Activated naive CD8-positive, alpha-beta T cell treated with anti-CD3 and anti-CD28 coated beads, Interleukin-2, amount 10 ng/mL, durations not matched to agents 7 days and 5 days (primary cell): ENCODE measurements around the gene TAF3. TPM values are rescaled to one million over a fixed set of nuclear protein-coding genes. Genes with fewer than 3 reads are reported as not detected.

Experiments used
- ATAC-seq: fragments of 150-1000 bp; cut with Tn5 transposase; one replicate; pipeline ENCODE4 v1.10.0; 2021; ENCODE audit warnings: low read depth, moderate library complexity
- POLR2A ChIA-PET: fragments of 350-600 bp; sonication (Branson Sonifier 250); formaldehyde crosslinking; loops from one replicate; lab custom pipeline; 2021; ENCODE audit warnings: antibody characterized with exemption; lab: Charles Lee
- DNase-seq: peaks from one replicate; pipeline ENCODE4 v3.0.0; 2021
- H3K27ac Mint-ChIP-seq: one replicate; pipeline ENCODE4 v1.8.0; 2022; ENCODE audit warnings: mild to moderate bottlenecking, mixed read lengths
- H3K27me3 Mint-ChIP-seq: one replicate; pipeline ENCODE4 v1.8.0; 2022; ENCODE audit warnings: mild to moderate bottlenecking, moderate library complexity, mixed read lengths
- H3K36me3 Mint-ChIP-seq: one replicate; pipeline ENCODE4 v1.8.0; 2021; ENCODE audit warnings: mild to moderate bottlenecking, mixed read lengths
- H3K4me1 Mint-ChIP-seq: one replicate; pipeline ENCODE4 v1.8.0; 2021; ENCODE audit warnings: mixed read lengths
- H3K4me3 Mint-ChIP-seq: one replicate; pipeline ENCODE4 v1.8.0; 2022; ENCODE audit warnings: mild to moderate bottlenecking, moderate library complexity, mixed read lengths
- H3K9me3 Mint-ChIP-seq: one replicate; pipeline ENCODE4 v1.8.0; 2021; ENCODE audit warnings: mixed read lengths
- total RNA-seq, 2 experiments: library from RNA; stranded (reverse); gene quantifications; one replicate each; pipeline ENCODE4 v1.2.3, GENCODE V29; 2021

The TAF3 gene
- total RNA-seq, 2 experiments from 2014 or later = 16.2 to 16.8 TPM

DNA sequence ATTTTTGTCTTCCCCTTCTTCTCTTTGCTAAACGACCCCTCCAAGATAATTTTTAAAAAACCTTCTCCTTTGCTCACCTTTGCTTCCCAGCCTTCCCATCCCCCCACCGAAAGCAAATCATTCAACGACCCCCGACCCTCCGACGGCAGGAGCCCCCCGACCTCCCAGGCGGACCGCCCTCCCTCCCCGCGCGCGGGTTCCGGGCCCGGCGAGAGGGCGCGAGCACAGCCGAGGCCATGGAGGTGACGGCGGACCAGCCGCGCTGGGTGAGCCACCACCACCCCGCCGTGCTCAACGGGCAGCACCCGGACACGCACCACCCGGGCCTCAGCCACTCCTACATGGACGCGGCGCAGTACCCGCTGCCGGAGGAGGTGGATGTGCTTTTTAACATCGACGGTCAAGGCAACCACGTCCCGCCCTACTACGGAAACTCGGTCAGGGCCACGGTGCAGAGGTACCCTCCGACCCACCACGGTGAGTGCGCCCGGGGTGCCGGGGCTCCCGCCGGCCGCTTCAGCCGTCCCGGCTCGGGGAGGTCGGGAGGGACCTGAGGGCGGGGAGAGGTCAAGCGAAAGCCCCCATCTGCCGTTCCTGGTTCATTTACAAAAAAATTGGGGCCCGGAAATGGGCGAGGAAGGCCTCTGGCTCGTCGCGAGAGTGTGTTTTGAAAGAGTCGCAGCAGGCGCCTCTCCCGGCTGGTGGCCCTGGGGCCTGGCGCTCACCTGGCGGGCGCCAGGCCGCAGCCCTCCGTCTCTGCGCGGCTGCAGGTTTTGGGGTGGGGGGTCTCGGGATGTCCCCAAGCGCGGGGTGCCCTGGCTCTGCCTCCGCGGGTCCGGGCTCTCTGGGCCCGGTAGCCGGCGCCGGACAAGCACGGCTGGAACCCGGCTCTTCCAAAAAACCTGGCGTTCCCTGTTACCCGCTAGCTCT is 237.4 kb downstream of the TAF3 start:
- ATAC-seq (peak; percentile 5), DNase-seq (peak; percentile 72)
- peak overlapping the region; percentile 91 for H3K4me3 Mint-ChIP-seq
- peaks cover 48% of the 10 kb centered on the region for H3K4me1 Mint-ChIP-seq
- peak overlapping the region; percentile 93 for H3K27ac Mint-ChIP-seq
- peaks cover 16% of the 10 kb centered on the region for H3K27me3 Mint-ChIP-seq
- POLR2A ChIA-PET = interaction anchor here (0.7 to 1.7 kb wide), 4 partner anchors 77 to 476 kb away, joined by 3 to 5 read pairs (median 4); no protein-coding TSS in a partner anchor
- peaks cover 45% of the 10 kb centered on the region for H3K36me3 Mint-ChIP-seq
- H3K9me3 Mint-ChIP-seq = no peaks in the 10 kb centered on the region

GRCh38 chr10:8056378-8056777 is 238.1 kb downstream of the TAF3 start:
- Mint-ChIP-seq H3K36me3 (peaks cover 48% of the 10 kb centered on the region), H3K4me3 (peak overlapping the region; percentile 91), H3K9me3 (no peaks in the 10 kb centered on the region), H3K27ac (peak overlapping the region; percentile 93), H3K4me1 (peaks cover 55% of the 10 kb centered on the region), H3K27me3 (peaks cover 16% of the 10 kb centered on the region)
- POLR2A ChIA-PET = interaction anchor here (0.7 to 1.7 kb wide), 4 partner anchors 76 to 476 kb away, joined by 3 to 5 read pairs (median 4); no protein-coding TSS in a partner anchor
- ATAC-seq = no peak
- no peak for DNase-seq

- POLR2A ChIA-PET = interaction anchor here (0.7 to 1.7 kb wide), 3 partner anchors 76 to 345 kb away, joined by 3 to 5 read pairs (median 5); no protein-coding TSS in a partner anchor
- peak overlapping the region; percentile 91 for H3K4me3 Mint-ChIP-seq
- no peaks in the 10 kb centered on the region for H3K9me3 Mint-ChIP-seq
- peaks cover 49% of the 10 kb centered on the region for H3K36me3 Mint-ChIP-seq
- peak; percentile 63 for DNase-seq
- peaks cover 55% of the 10 kb centered on the region for H3K4me1 Mint-ChIP-seq
- peak; percentile 8 for ATAC-seq
- H3K27me3 Mint-ChIP-seq = peaks cover 14% of the 10 kb centered on the region
- peak overlapping the region; percentile 93 for H3K27ac Mint-ChIP-seq
Observed at GRCh38 chr10:8056871-8057331, 238.6 kb downstream of the TAF3 start.

DNA sequence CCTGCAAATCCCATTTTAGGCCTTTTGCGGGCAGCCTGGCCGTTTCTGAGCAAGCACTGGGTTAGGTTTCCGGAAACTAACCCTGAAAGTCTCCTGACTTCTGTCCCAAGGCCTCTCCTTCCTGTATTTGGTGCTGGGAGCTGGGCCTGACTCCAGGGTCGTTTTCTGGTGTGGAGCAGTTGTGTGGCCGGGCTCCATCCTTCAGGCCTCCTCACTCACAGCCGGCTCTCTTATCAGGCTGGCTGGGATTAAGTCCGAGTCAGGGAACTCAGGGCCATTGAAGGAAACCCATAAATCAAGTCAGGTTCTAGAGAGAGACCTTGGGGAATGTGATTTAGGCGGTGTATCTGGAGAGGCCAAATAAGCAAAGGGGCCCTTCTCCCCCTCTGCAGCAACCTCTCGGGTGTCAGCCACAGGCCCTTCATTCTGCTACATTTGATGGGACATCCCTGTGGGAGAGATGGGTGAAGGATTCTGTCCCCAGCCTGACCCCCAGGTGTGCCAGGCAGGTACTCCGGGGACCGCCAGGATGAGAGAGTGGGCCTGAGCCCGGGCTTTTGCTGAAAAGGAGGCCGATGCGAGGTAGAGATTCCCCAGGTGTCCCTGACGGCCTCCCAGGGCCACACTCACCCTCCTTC is 239.4 kb downstream of the TAF3 start:
- POLR2A ChIA-PET = no interaction called here
- Mint-ChIP-seq H3K4me3 (peak overlapping the region; percentile 91), H3K36me3 (peaks cover 53% of the 10 kb centered on the region), H3K9me3 (no peaks in the 10 kb centered on the region), H3K27me3 (peaks cover 6% of the 10 kb centered on the region), H3K27ac (peak overlapping the region; percentile 93), H3K4me1 (peaks cover 53% of the 10 kb centered on the region)
- DNase-seq = no peak
- no peak for ATAC-seq

GRCh38 chr10:8058274-8059111 is 240.2 kb downstream of the TAF3 start:
- no peak for ATAC-seq
- peak overlapping the region; percentile 91 for H3K4me3 Mint-ChIP-seq

DNA sequence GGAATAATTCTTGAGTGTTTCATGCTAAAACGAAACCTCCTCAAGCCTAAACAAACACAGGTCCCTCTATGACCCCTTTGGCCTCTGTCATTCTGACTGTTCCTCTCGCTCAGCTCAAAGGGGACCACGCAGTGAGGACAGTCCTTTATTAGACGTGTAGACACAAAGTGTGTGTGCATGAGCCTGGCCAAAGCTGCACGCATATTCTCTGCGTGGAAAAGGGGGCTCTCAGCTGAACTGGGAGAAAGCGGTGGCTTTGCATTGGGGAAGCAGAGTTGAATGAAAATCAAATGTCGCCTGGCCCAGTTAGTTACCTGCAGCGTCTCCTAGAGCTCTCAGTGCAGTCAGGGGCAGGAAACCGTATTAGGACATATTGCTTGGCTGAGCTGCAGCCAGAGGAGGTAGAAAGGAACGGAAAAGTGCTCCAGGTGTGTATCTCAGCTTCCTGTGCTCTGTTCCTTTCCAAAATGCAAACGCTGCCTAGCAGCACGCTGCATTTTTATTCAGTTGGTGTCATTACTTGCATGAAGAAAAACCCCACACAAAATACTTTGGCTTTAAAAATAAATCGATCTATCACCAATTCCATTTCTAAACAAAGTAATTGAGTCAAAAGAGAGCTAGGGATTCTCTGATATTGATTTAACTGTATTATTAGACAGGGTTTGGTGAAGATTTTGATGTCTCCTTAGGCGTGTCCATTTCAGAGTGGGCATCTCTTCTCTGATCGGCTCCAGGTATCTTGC is 241.1 kb downstream of the TAF3 start:
- Mint-ChIP-seq H3K27ac (peak overlapping the region; percentile 92), H3K27me3 (no peaks in the 10 kb centered on the region), H3K36me3 (peaks cover 68% of the 10 kb centered on the region), H3K9me3 (no peaks in the 10 kb centered on the region), H3K4me1 (peaks cover 52% of the 10 kb centered on the region), H3K4me3 (peak overlapping the region; percentile 91)
- DNase-seq (peak; percentile 41), ATAC-seq (no peak)
- POLR2A ChIA-PET = interaction anchor here (1.1 to 4.2 kb wide), 12 partner anchors 12 to 385 kb away, joined by 3 to 30 read pairs (median 6); no protein-coding TSS in a partner anchor

More at GRCh38 chr10:8058274-8059111, 240.2 kb downstream of the TAF3 start:
- DNase-seq = no peak
- POLR2A ChIA-PET = interaction anchor here (1.3 to 4.2 kb wide), 5 partner anchors 13 to 345 kb away, joined by 4 to 30 read pairs (median 26); no protein-coding TSS in a partner anchor
- Mint-ChIP-seq H3K27ac (peak overlapping the region; percentile 92), H3K36me3 (peaks cover 60% of the 10 kb centered on the region), H3K4me1 (peaks cover 55% of the 10 kb centered on the region), H3K9me3 (no peaks in the 10 kb centered on the region), H3K27me3 (no peaks in the 10 kb centered on the region)

- DNase-seq (peak; percentile 70), ATAC-seq (peak; percentile 58)
- H3K9me3 Mint-ChIP-seq = no peaks in the 10 kb centered on the region
- H3K27ac Mint-ChIP-seq = peak overlapping the region; percentile 92
- H3K27me3 Mint-ChIP-seq = no peaks in the 10 kb centered on the region
- peaks cover 71% of the 10 kb centered on the region for H3K36me3 Mint-ChIP-seq
- POLR2A ChIA-PET = interaction anchor here (0.7 to 4.2 kb wide), 16 partner anchors 11 to 384 kb away, joined by 3 to 30 read pairs (median 4); no protein-coding TSS in a partner anchor
- H3K4me1 Mint-ChIP-seq = peaks cover 57% of the 10 kb centered on the region
- H3K4me3 Mint-ChIP-seq = peak overlapping the region; percentile 91
Observed at GRCh38 chr10:8060010-8060703, 241.9 kb downstream of the TAF3 start.

DNA sequence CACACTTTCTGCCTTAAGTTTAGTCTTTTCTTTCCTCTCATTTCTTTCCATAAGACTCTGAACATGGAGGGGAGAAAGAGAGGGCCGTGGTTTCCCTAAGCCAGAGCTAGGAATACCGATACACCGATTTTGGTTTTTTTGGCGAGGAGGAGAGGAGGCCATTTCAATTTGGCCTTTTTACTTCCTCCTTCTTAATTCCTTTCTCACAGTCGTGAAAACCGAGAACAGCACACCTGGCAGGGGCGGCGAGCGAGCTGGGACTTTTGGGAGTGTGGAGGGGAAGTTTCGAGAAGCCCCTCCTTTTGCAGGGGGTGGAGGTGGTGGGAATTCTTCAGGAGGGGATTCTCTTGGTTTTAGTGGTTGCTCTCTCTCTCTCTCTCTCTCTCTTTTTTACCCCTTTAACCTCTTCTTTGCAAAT is 242.4 kb downstream of the TAF3 start:
- Mint-ChIP-seq H3K4me3 (peak overlapping the region; percentile 91), H3K36me3 (peaks cover 71% of the 10 kb centered on the region), H3K27ac (peak overlapping the region; percentile 92), H3K4me1 (peaks cover 60% of the 10 kb centered on the region), H3K27me3 (no peaks in the 10 kb centered on the region), H3K9me3 (no peaks in the 10 kb centered on the region)
- no peak for DNase-seq
- ATAC-seq = no peak
- POLR2A ChIA-PET = interaction anchor here (0.7 to 4.2 kb wide), 20 partner anchors 10 to 384 kb away, joined by 3 to 30 read pairs (median 4); no protein-coding TSS in a partner anchor

DNA sequence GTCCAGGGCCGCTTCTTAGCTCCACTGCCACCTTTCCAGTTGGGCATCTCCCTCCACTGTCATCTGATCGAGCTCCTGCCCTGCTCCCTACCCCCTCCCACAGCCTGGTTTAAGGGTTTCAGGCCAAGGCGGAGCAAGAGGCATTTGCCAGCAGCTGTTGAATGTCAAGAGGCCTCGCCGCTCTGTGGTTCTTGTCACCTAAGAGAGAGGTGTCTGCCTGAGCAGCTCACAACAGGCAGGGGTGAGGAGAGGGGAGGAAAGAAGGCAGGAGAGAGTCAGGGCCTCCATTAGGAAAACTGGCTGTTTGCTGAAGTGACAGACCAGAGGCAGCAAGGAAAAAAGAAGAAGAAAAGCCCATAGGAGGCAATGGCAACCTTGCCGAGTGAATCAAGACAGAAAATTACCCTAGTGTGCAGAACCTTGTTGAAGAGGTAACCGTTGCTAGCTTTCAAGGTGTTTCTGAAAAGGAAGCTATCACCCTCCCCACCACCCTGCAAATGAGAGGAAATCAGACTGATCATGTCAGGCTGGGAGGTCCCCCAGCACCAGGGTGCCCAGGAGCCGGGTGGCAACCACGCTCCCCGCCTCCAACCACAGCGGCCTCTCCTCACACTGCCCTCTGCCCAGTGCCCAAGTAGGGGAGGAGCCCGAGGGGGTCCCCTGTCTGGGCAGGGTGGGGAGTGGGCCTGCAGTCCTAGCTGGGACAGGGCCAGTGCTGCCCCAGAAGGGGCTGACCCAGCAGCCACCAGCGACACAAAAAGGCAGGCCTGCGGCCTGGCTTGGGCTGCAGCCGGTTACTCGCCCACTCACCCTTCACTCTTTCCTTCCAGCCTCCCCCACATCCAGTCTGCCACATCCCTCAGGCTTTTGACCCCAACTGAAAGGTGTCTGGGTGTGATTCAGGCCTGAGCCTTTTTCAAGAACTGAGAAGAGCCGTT is 243.2 kb downstream of the TAF3 start:
- peak overlapping the region; percentile 92 for H3K27ac Mint-ChIP-seq
- DNase-seq (peak; percentile 65), ATAC-seq (peak; percentile 47)
- H3K27me3 Mint-ChIP-seq = no peaks in the 10 kb centered on the region
- peaks cover 67% of the 10 kb centered on the region for H3K4me1 Mint-ChIP-seq
- H3K36me3 Mint-ChIP-seq = peaks cover 76% of the 10 kb centered on the region
- POLR2A ChIA-PET = interaction anchor here (0.7 to 4.2 kb wide), 16 partner anchors 10 to 383 kb away, joined by 3 to 30 read pairs (median 4); no protein-coding TSS in a partner anchor
- H3K4me3 Mint-ChIP-seq = peak overlapping the region; percentile 91
- H3K9me3 Mint-ChIP-seq = no peaks in the 10 kb centered on the region

GRCh38 chr10:8063128-8063908 is 245.0 kb downstream of the TAF3 start:
- no peak overlapping the region for H3K27ac Mint-ChIP-seq
- no peaks in the 10 kb centered on the region for H3K9me3 Mint-ChIP-seq
- DNase-seq (no peak), ATAC-seq (no peak)
- H3K4me1 Mint-ChIP-seq = peaks cover 72% of the 10 kb centered on the region
- POLR2A ChIA-PET = interaction anchor here (0.9 to 1.0 kb wide), 2 partner anchors 10 to 397 kb away, joined by 3 to 4 read pairs; no protein-coding TSS in a partner anchor
- no peaks in the 10 kb centered on the region for H3K27me3 Mint-ChIP-seq
- H3K4me3 Mint-ChIP-seq = peak overlapping the region; percentile 52
- H3K36me3 Mint-ChIP-seq = peaks cover 83% of the 10 kb centered on the region
